Stimulated activated naive CD8-positive, alpha-beta T cell treated with anti-CD3 and anti-CD28 coated beads, Interleukin-15, amount 100 ng/mL, for 72 hours (primary cell): ENCODE data around the gene RHOXF2B.
"Not testable (repeated sequence)": the region's sequence is repeated elsewhere in the genome, so short reads cannot be mapped to it uniquely, and the experiment has no call there.

Experiments
- ATAC-seq: fragments of 150-1000 bp; cut with Tn5 transposase; 2 replicates; pipeline ENCODE4 v1.10.0; 2021; ENCODE audit warnings: mild to moderate bottlenecking, moderate library complexity
- DNase-seq, 2 donors: peaks; one replicate each; pipeline ENCODE4 v3.0.0; 2021 to 2022
- H3K27ac Mint-ChIP-seq, 2 donors: one replicate each; pipeline ENCODE4 v1.8.0; 2022; ENCODE audit warnings: mild to moderate bottlenecking in 2 of 2, mixed read lengths in 2 of 2, moderate library complexity in 2 of 2
- H3K27me3 Mint-ChIP-seq: one replicate; pipeline ENCODE4 v1.8.0; 2022; ENCODE audit warnings: mixed read lengths
- H3K4me1 Mint-ChIP-seq: one replicate; pipeline ENCODE4 v1.8.0; 2022; ENCODE audit warnings: mild to moderate bottlenecking, mixed read lengths
- H3K4me3 Mint-ChIP-seq, 2 donors: one replicate each; pipeline ENCODE4 v1.8.0; 2022; ENCODE audit warnings: mild to moderate bottlenecking in 2 of 2, mixed read lengths in 2 of 2, moderate library complexity in 1 of 2
- H3K9me3 Mint-ChIP-seq, 2 donors: one replicate each; pipeline ENCODE4 v1.8.0; 2022; ENCODE audit warnings: mixed read lengths in 2 of 2

The RHOXF2B gene

DNA sequence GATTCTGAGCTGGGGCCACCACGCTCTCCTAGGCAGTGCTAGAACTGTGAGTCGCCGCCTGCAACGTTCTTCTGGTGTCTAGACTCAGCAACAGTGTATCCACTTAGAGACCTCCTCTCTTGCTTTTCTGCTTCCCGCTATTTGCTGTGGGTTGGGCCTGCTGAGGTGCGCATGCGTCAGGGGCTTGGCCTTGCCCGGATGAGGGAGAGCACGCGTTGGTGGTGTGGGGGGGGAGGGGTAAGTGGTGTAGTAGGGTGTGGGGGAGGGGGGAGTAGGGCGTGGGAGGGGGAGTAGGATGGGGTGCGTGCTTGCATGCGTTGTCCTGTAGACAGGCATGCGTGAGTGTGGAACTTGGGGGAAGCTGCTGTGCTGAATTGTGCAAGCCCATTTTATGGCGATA, at the start of gene RHOXF2B:
Gene RHOXF2B, minus strand, starts transcription at position 101 of the 400 bp plus-strand sequence. CDS start 138 bp downstream, outside the sequence.
- DNase-seq, H3K9me3 Mint-ChIP-seq, ATAC-seq, H3K4me1 Mint-ChIP-seq, H3K27ac Mint-ChIP-seq, H3K27me3 Mint-ChIP-seq, H3K4me3 Mint-ChIP-seq: not testable (repeated sequence)

DNA sequence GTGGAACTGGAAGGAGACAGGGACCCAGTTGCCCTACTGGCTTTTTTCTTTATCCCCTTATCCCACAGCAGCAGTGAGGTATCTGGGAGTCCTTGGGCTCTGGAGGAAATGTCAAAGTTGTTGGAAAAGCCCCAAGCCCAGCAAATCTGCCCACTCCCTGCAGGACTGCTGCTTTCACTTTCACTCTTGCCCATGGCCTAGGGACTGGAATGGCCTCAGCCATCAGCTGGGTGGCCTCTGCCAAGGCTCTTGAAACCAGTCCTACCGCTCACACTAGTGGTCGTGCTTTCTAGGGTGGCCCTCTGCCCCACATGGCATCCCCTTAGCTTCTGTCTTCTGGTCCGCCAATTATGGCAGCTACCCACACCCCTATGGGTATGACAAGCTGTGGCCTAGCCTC, 48.0 kb upstream of the RHOXF2B start:
- no peaks in the 10 kb centered on the region for H3K27me3 Mint-ChIP-seq
- no peak overlapping the region for H3K4me3 Mint-ChIP-seq
- H3K4me1 Mint-ChIP-seq, result no peaks in the 10 kb centered on the region
- no peak overlapping the region for H3K27ac Mint-ChIP-seq
- ATAC-seq (no peak), DNase-seq (no peak)
- H3K9me3 Mint-ChIP-seq, result no peaks in the 10 kb centered on the region

GRCh38 chrX:120120223-120120622, 42.7 kb upstream of the RHOXF2B start:
- Mint-ChIP-seq H3K4me1 (no peaks in the 10 kb centered on the region), H3K4me3 (no peak overlapping the region), H3K27me3 (no peaks in the 10 kb centered on the region), H3K9me3 (no peaks in the 10 kb centered on the region), H3K27ac (no peak overlapping the region)
- ATAC-seq, result no peak
- no peak for DNase-seq

DNA sequence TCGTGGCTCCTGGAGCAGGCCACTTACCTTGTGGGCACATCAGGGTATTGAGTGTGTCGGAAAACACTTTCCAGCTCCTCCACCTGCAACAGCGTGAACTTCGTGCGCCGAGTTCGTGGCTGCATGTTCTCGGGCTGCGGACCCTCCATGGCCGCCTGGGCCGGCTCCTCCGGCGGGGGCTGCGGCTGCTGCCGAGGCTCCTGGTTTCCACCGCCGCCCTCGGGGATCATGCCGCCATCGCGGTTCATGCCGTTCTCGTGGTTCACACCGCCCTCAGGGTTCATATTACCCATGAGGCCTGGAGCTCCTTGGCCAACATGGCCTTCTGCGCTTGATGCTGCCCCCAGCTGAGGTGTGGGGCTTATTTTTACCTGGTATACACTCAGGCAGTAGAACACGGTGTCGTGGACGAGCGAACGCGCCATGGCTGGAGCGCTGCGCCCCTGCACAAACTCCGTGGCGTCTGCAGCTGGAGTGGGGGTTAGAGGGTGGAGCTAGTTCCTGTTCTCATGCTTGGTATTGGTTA, 38.0 kb upstream of the RHOXF2B start, which contains the start of gene RHOXF1:
Gene RHOXF1, minus strand, starts transcription at position 476 of the 526 bp plus-strand sequence. Its CDS starts 51 bp downstream, at position 425.
- no peak for ATAC-seq
- H3K4me1 Mint-ChIP-seq, result no peaks in the 10 kb centered on the region
- H3K27ac Mint-ChIP-seq, result no peak within 1 kb of the TSS
- no peaks in the 10 kb centered on the region for H3K27me3 Mint-ChIP-seq
- H3K4me3 Mint-ChIP-seq, result no peak within 1 kb of the TSS
- DNase-seq, result no peak
- no peaks in the 10 kb centered on the region for H3K9me3 Mint-ChIP-seq

GRCh38 chrX:120111611-120112010, 34.1 kb upstream of the RHOXF2B start:
- no peaks in the 10 kb centered on the region for H3K27me3 Mint-ChIP-seq
- DNase-seq (no peak), ATAC-seq (no peak)
- H3K9me3 Mint-ChIP-seq, result no peaks in the 10 kb centered on the region
- peak overlapping the region in 1 of 2 donors; percentile 34 for H3K27ac Mint-ChIP-seq
- no peak overlapping the region for H3K4me3 Mint-ChIP-seq
- no peaks in the 10 kb centered on the region for H3K4me1 Mint-ChIP-seq

- Mint-ChIP-seq H3K27ac (no peak overlapping the region), H3K9me3 (no peaks in the 10 kb centered on the region), H3K4me3 (no peak overlapping the region), H3K27me3 (no peaks in the 10 kb centered on the region), H3K4me1 (no peaks in the 10 kb centered on the region)
- no peak for DNase-seq
- ATAC-seq, result no peak
Measured at GRCh38 chrX:120109378-120109777, 31.9 kb upstream of the RHOXF2B start.

- ATAC-seq, result not testable (repeated sequence)
Measured at GRCh38 chrX:120104707-120105106, 27.2 kb upstream of the RHOXF2B start.

DNA sequence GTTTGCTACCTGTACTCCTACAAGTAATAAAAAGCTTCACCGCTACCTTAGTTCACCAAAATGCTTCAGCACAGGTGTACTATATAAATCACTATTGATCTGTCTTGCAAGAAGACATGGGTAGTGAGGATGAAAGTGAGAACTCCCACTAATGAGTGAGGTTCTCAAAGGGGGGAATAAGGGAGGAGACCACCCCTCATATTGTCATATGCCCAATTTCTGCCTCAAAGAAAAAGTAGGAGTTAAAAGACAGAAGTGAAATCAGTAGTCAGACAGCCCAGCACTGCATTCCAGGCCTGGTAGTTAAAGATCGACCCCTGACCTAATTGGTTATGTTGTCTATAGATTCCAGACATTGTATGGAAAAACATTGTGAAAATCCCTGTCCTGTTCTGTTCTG, 23.6 kb upstream of the RHOXF2B start:
- H3K27ac Mint-ChIP-seq, DNase-seq, ATAC-seq, H3K9me3 Mint-ChIP-seq, H3K4me1 Mint-ChIP-seq, H3K4me3 Mint-ChIP-seq, H3K27me3 Mint-ChIP-seq: not testable (repeated sequence)

More at GRCh38 chrX:120104707-120105106, 27.2 kb upstream of the RHOXF2B start:
- not testable (repeated sequence) for H3K4me1 Mint-ChIP-seq, H3K4me3 Mint-ChIP-seq, H3K27ac Mint-ChIP-seq, H3K27me3 Mint-ChIP-seq, H3K9me3 Mint-ChIP-seq, DNase-seq

- Mint-ChIP-seq H3K27ac (no peak overlapping the region), H3K27me3 (no peaks in the 10 kb centered on the region), H3K4me3 (no peak overlapping the region), H3K4me1 (peaks cover 10% of the 10 kb centered on the region), H3K9me3 (no peaks in the 10 kb centered on the region)
- no peak for DNase-seq
- no peak for ATAC-seq
Measured at GRCh38 chrX:120090208-120090607, 12.7 kb upstream of the RHOXF2B start.

DNA sequence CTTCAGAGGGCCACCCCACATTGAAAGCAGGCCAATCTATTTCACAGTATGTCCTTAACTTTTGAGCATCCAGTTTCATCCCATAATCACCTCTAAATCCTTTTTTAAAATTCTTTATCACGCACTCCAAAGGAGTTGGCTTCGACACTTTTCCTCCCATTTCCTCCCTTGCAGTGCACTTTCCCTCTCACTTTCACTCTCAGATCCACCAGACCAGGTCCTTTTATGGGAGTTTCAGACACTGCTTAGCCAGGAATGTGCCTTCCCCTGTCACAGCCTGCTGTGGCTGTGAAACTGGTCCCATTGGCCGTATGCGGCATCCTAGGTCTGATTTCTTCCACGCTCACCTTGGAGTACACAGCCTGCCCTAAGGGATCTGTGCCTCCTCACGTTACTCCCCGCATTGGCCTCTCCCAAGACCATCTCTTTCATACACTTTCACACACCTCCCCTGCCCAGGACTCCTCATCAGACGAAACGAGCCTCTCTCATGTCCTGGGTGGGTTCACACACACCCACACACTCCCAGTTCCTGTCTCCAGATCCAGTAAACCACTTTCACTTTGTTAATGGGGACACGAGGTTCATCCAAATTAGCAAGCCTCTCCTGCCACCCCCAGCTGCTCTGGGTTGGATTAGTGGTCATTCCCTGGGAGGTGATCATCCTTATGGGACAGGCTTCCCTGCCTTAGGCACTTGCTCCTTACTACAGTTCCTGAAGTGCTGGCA, 10.0 kb upstream of the RHOXF2B start:
- Mint-ChIP-seq H3K4me1 (peaks cover 10% of the 10 kb centered on the region), H3K4me3 (no peak overlapping the region), H3K27me3 (no peaks in the 10 kb centered on the region), H3K27ac (no peak overlapping the region), H3K9me3 (no peaks in the 10 kb centered on the region)
- ATAC-seq (no peak), DNase-seq (no peak)

DNA sequence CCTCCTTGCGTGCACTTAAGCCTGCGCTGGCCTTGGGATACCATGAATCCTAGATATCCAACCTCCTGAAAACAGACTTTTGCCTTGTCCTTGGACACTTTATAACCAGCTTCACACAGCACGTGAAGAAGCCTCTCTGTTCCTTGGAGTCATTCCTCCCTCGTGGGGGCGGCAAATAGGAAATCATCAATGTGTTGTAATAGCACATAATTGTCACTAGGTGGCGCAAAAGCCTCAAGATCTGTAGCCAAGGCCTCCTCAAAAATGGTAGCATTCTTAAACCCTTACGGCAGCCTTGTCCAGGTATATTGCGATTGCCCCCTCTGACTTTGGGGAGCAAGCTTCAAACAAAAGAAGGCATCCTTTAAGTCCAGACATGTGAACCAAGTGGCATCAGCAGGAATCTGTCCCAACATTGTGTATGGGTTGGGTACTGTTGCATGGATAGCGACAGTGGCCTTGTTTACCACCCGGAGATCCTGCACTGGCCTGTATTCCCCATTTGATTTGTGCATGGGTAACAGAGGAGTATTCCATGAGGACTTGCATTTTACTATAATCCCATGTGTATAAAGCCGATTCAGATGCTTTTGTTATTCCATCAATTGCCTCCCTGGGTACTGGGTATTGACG, 8.2 kb upstream of the RHOXF2B start:
- not testable (repeated sequence) for H3K4me3 Mint-ChIP-seq, H3K27me3 Mint-ChIP-seq, ATAC-seq, DNase-seq, H3K9me3 Mint-ChIP-seq, H3K27ac Mint-ChIP-seq
- H3K4me1 Mint-ChIP-seq, result peaks cover 10% of the 10 kb centered on the region

DNA sequence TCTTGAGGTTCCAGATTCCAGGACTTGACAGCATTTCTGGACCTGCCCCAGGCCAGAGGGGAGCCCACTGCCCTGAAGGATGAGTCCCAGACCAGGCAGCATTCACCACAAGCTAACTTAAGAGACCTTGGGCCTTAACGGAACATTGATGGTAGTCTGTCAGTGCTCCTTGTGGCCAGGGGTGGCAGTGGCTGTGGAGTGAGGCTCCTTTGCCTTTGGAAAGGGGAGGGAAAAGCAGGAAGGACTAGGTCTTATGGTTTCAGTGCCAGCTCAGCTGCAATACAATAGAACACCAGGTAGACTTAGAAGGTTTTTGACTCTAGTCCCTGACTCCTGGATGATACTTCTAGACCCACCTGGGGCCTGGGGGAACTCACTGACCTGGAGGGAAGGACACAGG, 11.3 kb downstream of the RHOXF2B start:
- not testable (repeated sequence) for ATAC-seq, H3K27me3 Mint-ChIP-seq, H3K9me3 Mint-ChIP-seq, H3K27ac Mint-ChIP-seq, H3K4me3 Mint-ChIP-seq, H3K4me1 Mint-ChIP-seq, DNase-seq

- not testable (repeated sequence) for ATAC-seq, DNase-seq, H3K27me3 Mint-ChIP-seq, H3K4me1 Mint-ChIP-seq, H3K9me3 Mint-ChIP-seq, H3K4me3 Mint-ChIP-seq, H3K27ac Mint-ChIP-seq
Measured at GRCh38 chrX:120042712-120043111, 34.8 kb downstream of the RHOXF2B start.

DNA sequence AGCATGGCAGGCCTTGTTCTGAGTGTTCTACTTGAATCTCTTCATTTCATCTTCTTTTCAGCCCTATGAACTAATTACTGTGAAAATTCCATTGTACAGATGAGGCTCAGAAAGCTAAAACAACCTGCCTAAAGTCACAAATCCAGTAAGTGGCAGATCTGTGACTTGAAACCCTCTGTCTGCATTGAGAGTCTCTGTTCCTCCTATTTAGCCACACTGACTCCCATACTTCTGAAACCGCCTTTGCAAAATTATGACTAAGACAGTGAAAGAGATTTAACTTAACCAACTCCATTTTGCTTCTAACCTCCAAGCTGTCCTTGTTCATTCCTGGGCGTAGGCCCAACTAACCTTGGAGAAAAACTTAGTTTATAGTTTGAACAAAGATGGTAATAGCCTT, 35.2 kb downstream of the RHOXF2B start:
- DNase-seq, H3K9me3 Mint-ChIP-seq, H3K27ac Mint-ChIP-seq, H3K4me3 Mint-ChIP-seq, H3K27me3 Mint-ChIP-seq, H3K4me1 Mint-ChIP-seq, ATAC-seq: not testable (repeated sequence)

DNA sequence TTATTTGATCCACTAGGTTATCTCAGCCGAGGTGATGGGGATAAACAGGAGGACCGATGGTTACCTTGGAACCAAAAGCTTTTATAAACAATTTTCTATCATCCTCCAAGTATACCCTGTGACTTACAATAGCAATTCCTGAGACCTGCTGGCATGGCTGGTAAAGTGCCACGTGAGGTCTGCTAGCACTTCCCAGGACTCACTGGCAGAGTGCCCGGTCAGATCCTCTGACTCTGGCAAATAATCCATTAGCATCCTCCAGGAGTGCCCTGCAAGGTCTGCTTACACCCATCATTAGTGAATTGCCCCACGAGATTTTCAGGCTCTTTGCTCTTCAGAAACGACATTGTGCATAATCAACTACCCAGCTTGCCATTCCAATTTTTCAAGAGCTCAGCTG, 37.3 kb downstream of the RHOXF2B start:
- not testable (repeated sequence) for ATAC-seq

GRCh38 chrX:120039087-120039733, 38.3 kb downstream of the RHOXF2B start:
- not testable (repeated sequence) for H3K4me3 Mint-ChIP-seq, ATAC-seq, H3K4me1 Mint-ChIP-seq, H3K9me3 Mint-ChIP-seq, H3K27ac Mint-ChIP-seq, DNase-seq, H3K27me3 Mint-ChIP-seq

More for the DNA sequence above, 37.3 kb downstream of the RHOXF2B start:
- DNase-seq, H3K9me3 Mint-ChIP-seq, H3K4me3 Mint-ChIP-seq, H3K4me1 Mint-ChIP-seq, H3K27ac Mint-ChIP-seq, H3K27me3 Mint-ChIP-seq: not testable (repeated sequence)
